Tongue (tissue), 2 donors: ENCODE results near the gene RRP12. TPM values are rescaled to one million over a fixed set of nuclear protein-coding genes. Genes with fewer than 3 reads are reported as not detected.

Experiments used
- DNase-seq: peaks from one replicate; pipeline ENCODE4 v3.0.0-alpha.2; 2015
- total RNA-seq: library from RNA; depleted of rRNA; stranded (reverse); fragments of >200 nt; gene quantifications from one replicate; pipeline ENCODE4 v1.2.3, GENCODE V29; 2014

RRP12 gene
- total RNA-seq, 1 donor from 2014 or later: 18.6 TPM

DNA sequence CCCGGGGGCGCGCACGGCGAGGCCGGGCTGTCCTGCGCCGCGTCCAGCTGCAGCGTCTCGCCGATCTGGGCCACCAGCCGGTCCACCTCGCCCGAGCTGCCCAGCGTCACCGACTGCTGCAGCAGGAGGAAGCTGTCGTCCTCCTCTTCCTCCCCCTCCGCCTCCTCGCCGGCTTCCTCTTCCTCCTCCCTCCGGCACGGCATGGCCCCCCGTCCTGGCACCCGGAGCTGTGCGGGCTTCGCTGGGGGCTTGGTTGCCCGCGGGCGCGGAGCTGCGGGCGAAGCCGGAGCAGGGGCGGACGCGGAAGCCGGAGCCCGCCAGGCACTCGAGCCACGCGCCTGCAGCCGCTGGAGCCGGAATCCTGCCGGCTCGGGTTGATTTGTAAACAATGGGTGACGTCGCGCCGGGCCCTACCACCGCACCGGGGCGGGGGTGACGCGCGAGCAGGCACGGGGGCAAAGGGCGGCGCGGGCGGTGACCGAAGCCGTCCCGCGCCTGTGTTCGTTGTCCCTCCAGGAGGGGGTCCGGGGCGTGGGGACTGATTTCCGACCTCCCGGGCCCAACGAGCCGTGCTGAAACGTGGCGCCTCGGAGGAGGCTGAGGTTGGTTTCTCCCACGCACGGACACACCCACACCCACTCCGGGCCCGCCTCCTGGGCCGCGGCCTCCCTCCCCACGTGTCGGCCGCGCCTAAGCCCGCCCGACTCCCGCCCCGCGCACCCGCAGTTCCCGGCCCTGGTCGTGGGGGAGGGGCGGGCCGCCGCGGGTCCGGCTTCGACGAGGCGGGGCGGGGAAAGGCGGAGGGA, 66.6 kb downstream of the RRP12 start, which contains the start of gene FRAT2:
FRAT2 (minus strand) TSS at position 360 of the 806 bp plus-strand sequence; CDS start at position 203, 157 bp downstream.
- DNase-seq: peak; percentile 96

DNA sequence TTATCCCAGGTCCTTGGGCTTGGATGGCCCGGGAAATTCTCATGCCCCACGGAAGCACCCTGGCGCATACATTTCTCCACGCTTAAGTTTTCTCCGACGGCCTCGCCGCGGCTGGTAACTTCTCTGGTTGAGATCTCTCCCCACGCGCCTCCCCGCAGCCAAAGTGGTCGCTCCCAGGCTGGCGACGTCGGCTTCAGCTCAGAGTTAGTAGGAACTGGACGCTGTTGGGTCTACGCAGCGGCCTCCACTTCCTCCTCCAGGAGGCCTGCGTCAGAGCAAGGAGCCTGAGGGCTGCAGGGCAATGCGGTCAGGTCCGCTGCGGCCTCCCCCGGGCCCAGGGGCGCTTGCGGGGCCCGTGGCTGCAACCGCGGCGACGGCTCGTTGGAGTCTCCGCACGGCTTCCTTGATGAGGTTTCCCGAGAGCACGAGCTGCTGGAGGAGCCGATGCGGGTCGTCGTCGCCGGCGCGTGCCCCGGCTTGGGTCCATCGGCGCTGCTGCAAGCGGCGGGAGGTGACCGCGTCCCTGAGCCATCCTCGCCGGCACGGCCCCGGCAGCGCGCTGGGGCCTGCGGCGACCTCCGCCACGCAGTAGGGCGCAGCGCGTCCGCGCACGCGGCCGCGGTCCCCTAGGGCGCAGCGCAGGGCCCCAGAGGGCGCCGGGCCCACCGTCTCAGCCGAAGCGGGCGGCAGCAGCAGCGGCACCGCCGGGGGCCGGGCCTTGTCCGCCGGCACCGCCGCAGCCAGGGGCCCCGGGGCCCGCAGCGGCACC, 67.4 kb downstream of the RRP12 start:
- peak; percentile 57 for DNase-seq

DNA sequence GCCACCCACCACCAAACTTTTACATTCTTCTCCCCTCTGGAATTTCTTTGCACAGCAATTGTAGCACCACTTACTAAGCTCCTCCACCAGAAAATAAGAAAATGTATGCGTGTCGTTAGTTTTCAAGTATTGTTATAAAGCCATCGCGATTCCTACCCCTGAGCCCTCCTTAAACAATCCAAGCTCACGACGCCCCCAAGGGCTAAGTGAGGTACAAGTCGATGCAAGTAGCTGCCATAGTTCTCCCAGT, 67.9 kb downstream of the RRP12 start:
- DNase-seq: no peak

DNA sequence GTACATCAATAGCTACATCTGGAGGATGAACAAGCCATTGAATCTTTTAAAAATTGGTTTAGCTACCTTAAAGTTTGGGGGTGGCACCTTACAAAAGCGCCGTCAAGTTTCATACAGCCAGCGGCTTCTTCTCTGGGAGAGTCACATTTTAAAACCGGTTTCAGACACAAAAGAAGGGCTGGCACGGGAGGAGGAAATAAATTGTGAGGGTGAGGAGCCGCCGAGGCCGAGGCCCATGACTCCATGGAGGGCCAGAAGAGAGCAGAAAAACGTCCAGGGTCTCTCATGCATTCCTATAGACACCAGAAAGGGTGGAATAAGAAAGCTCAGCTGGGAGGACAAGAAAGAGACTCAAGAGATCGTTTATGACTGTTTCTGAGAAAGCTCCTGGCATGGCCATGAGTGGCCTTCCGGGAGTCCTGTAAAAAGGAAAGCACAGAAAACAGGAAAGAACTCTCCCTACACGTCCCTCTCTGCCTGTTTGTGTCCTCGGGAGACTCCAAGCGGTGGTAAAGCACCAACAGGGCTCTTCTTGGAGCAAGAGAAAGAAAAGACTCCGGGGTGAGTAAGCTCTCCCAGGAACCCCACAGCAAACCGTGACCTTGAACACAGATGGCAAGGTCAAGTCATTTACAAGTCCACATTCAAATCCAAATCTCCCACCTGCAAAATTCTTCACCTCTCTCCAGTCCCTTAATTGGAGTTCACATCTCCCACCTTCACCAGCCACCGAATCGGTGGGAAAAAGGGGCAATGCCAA, 68.4 kb downstream of the RRP12 start:
- peak; percentile 70 for DNase-seq

DNA sequence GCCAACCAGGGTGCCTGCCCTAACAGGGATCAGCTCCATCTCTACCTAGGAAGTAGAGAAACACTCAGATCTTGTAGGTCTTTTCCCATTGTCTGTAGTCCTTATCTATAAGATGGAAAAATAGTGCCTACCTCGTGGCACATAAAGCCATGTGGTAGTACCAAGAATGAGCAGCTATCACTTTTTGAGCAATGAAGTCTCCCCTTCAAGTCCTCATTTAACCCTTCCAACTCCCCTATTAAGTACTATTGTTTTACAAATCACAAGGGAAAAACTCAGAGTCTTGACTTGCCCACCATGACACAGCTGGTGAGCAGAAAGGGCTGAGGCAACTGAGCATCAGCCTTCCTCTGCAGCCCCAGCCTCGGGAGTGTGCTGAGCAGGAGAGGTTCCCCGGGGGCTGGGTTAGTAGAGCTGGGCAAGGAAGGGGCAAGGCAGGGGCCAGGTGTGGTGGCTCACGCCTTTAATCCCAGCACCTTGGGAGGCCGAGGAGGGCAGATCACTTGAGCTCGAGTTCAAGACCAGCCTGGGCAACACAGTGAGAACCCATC, 69.9 kb downstream of the RRP12 start:
- no peak for DNase-seq

DNA sequence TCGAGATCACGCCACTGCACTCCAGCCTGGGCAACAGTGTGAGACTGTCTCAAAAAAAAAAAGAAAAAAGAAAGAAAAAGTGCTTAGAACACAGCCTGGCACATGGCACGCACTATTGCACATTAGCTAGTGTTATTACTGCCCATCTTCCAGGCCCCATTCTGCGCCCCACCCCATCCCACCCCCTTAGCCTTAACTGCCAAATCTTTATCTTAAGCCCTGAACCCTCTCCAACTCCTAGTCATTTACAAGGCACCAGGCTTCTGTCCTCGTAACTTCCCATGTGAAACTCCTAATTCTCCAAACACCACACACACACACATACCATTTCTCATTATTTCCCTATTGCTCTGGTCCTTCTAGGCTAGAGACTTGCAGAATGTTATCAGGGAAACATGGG, 71.4 kb downstream of the RRP12 start:
- DNase-seq: no peak

DNA sequence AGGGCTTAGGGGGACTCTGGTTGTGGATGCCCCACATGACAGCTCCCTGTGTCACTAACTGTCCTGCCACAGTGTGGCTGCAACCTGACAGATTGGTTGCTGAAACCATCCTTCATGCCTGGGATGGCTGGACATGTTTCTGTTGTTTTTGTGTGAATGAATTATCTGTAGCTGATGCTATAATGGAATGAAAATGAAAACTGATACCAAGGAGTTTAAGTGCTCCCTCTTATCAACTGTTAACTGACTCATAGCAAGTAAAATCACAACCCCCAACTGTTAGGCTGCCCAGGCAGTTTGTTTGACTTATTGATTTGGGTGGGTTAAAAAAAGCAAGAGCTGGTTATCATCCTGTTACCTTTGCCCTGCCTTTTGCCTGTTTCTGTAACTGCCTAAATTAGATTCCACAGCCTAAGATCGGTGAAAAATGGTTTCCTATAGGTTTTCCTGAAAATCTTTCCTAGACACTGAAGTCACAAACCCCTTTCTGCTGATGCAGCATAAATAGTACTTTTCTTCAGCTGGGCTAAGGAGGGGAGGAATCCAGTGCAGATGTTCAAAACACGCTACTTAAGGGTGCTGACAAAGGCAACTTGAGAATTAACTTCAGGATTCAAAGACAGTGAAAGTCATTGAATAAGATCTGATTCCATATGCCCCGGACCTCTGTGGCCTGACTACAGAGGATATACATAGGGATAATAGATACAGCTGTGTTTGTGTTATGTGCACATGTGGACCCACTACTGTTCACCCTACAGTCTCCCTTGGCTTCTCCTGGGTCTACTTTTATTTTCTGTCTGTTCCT, 72.3 kb downstream of the RRP12 start:
- no peak for DNase-seq

DNA sequence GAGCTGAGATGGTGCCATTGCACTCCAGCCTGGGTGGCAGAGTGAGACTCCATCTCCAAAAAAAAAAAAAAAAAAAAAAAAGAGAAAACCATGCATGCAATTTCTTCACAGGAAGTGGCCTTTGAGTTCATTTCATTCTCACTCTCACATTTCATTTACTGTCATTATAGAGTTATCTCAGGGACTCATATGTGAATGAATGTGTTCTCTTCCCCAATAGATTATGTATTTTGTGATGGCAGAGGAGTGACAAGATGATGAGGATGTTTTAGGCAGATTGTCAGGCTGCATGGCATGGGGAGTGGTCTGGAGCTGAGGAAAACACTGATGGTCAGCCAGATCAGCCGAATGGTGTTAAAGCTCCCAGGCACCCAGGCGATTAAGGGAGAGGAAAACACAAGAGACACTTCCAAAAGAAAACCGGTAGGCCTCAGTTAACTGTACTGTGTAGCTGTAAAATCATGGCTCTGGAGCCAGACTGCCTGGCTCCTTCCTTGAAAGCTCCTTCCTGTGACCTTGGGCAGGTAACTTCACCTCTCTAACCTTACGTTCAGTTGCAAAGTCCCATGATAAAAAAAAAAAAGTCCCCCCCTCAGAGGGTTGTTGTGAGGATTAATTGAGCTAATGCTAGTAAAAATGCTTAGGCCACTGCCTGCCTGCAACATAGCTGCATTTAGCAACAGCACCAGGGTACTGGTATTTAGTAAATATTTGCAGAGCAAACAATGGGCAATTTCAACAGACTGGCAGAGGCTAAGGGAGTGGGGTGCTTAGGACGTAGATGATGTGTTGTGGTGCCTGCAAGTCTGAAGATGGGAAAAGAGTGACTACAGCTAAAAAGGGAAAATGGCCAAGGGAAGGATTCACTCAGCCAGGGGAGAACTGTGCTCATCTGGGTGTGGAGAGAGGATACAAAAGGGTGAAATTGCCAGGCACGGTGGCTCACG, 73.5 kb downstream of the RRP12 start:
- no peak for DNase-seq

DNA sequence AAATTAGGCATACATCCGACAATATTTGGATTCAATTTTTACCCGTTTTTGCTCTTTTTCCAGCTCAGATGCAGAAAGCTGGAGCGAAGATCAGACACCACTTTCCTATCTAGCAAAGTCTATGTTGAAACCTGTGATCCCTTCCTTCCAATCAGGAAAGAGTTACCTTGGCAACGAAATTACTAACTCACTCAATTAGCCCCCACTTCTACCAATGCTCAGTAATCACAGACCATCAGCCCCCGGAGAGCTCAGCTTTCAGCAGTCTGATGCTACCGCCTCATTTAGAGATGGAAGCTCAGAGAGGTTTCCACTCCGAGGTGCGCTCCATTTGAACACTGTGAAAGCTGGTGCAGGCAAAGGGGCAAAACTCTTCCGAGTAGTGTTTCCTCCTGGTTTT, 75.4 kb downstream of the RRP12 start:
- no peak for DNase-seq

DNA sequence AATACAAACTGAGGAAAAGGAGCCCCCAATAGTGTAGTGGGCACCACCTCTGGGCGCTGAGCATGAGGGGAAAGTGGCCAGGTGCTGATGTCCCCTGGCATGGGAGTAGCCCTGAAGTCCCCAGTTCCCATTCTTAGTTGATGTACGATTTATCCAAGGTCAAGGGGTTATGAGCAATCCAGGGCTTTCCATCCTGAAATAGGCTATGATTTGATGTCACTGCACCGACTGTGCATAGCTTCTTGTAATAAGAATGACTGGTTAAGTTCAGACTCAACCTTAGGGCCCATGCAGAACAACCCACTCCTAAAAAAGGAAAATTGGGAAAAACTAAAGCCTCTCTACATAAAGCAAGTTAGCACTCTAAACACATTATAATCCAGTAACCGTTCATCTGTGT, 77.6 kb downstream of the RRP12 start:
- DNase-seq: no peak

DNA sequence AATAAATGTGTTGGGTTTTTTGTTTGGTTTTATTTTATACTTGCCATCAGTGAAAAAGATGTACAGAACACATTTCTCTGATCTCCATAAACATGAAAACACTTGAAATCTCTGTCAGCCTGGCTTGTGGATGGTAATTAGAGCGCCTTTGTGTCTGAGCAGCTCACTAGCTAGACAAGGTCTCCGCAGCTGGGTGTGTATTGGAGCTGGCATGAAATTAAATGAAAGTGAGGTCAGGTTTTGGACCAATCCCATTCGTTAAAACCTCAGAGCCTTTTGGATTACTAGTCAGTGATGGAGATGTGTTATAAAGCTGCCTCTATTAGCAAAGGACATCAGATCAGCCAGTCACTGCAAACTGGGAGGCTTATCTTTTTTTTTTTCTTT, 79.3 kb downstream of the RRP12 start:
- DNase-seq: peak; percentile 70

DNA sequence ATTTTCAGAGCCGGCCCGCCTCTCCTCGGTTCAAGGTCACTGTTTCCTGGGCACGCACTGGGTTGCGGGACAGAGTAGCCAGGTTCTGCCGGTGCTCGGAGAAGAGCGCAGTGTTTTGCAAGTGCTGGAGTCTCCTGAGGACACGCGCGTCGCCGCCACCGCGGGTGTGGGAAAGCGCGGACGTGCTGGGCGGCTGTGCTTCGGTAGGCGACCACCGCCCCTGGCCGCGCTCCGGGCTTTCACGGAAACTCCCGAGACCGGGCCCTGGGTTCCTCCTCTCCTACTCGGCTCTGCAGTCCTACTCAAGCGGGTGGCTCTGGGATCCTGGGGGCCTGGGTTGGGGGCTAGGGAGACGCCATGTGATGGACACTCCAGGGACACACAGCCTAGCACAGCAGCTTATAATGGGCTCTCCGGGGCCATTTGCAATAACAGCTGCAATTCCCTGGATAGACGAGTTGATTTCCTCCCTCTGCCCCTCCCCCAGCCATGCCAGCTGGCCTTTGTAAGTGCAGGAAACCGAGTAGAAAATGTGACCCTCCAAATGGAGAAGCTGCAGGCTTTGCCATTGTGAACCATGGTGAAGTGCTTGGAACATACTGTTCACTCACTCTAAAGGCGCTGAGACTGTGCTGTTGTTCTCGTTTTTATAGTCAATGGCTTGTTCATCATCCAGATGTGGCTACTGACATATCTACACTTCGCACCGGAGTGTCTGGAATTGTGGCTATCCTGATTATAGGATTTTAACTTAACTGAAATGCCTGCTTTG, 79.9 kb downstream of the RRP12 start:
- peak; percentile 86 for DNase-seq

DNA sequence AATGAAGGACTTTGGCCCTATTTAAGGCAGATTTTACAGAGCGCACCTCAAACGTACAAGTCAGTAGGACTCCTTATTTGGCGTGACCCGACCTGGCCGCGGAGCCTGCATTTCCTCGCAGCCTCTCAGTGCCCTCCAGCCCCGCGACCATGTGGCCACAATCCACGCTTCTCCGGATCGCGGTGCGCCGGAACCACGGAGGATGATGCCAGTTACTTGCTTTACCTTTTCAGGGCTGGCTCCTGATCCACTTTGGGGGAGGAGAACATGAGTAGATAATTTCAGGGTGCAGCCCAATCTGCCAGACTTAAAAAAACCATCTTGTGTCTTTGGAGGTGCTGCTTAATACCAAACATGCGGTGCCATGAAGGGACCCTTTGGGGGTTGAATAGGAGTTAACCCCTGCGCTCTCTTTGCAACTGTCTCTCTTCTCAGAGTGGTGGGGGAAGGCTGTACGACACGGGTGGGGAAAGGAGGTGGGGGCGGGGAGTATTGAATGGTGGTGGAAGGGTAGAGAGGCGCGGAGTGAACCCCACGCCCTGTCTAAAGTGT, 80.6 kb downstream of the RRP12 start:
- DNase-seq: no peak

DNA sequence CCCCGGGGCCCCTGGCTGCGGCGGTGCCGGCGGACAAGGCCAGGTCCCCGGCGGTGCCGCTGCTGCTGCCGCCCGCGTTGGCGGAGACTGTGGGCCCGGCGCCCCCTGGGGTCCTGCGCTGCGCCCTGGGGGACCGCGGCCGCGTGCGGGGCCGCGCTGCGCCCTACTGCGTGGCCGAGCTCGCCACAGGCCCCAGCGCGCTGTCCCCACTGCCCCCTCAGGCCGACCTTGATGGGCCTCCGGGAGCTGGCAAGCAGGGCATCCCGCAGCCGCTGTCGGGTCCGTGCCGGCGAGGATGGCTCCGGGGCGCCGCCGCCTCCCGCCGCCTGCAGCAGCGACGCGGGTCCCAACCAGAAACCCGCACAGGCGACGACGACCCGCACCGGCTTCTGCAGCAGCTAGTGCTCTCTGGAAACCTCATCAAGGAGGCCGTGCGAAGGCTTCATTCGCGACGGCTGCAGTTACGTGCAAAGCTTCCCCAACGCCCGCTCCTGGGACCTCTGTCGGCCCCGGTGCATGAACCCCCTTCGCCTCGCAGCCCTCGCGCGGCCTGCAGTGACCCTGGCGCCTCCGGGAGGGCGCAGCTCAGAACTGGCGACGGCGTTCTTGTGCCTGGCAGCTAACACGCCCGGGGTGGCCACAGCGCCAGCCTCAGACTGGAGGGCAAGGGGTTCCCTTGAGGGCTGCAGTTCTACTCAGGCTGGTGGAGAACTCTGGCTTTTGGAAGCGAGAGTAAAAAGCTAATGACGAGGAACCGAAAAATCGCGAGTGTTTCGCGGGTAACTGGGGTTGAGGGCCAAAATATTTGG, 81.3 kb downstream of the RRP12 start:
- peak; percentile 45 for DNase-seq

DNA sequence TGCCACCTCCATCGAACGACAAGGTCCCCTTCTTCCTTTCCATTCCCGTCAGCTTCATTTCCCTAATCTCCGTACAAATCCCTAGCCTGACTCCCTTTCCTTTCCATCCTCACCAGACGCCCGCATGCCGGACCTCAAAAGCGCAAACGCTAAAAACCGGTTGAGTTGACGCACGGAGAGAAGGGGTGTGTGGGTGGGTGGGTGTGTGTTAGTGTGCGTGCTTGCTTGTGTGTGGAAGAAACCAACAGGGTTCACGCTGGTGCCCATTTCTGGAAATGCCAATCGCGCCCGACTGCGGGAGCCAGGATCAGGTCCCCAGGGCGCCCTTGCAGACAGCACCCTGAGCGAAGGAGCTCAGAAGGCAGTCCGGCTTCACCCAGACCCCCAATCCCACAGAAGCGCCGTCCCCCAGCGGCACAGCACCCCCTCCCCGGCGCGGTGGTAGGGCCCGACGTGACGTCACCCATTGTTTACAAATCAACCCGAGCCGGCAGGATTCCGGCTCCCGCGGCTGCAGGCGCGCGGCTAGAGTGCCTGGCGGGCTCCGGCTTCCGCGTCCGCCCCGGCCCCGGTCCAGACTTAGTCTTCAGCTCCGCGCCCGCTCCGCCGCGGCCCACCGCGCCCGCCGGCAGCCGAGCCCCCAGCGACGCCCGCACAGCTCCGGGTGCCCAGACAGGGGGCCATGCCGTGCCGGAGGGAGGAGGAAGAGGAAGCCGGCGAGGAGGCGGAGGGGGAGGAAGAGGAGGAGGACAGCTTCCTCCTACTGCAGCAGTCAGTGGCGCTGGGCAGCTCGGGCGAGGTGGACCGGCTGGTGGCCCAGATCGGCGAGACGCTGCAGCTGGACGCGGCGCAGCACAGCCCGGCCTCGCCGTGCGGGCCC, 82.1 kb downstream of the RRP12 start, which contains the start of gene FRAT1:
FRAT1 (plus strand) TSS at position 500 of the 880 bp plus-strand sequence; CDS start at position 683, 183 bp downstream.
- peak; percentile 94 for DNase-seq

DNA sequence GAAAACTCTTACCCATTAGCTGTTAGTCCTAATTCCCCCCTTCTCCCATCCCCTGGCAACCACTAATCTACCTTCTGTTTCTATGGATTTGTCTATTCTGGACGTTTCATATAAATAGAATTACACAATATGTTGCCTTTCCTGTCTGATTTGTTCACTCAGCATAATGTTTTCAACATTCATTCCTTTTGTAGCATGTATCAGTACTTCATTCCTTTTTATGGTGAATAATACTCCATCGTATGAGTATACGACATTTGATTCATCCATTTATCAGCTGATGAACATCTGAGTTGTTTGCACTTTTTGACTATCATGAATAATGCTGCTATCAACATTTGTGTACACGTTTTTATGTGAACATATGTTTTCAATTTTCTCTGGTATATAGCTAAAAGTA, 86.5 kb downstream of the RRP12 start:
- no peak for DNase-seq

DNA sequence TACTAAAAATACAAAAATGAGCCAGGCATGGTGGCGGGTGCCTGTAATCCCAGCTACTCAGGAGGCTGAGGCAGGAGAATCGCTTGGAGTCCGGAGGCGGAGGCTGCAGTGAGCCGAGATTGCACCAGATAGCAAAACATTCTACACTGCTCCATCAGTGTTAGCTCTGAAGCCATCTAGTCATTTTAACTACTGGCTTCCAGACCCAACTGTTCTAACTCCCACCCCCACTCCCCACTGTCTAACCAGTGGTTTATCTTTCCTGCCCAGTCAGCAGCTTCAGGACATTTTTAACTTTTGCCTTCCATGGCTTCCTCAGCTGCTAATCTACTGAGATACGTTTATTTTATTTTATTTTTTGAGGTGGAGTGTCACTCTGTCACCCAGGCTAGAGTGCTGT, 88.2 kb downstream of the RRP12 start:
- DNase-seq: no peak
